Fibroblast of the aortic adventitia (primary cell): ENCODE data around the gene CLIP1. TPM values are rescaled to one million over a fixed set of nuclear protein-coding genes. Genes with fewer than 3 reads are reported as not detected.
"Not testable (repeated sequence)": the region's sequence is repeated elsewhere in the genome, so short reads cannot be mapped to it uniquely, and the experiment has no call there.

Source experiments
- DNase-seq: peaks from one replicate; pipeline ENCODE4 v3.0.0-alpha.2; 2010; ENCODE audit warnings: low read depth
- H3K4me3 ChIP-seq: 2 replicates; pipeline ENCODE4 v1.5.1; 2011; ENCODE audit warnings: low read depth, mild to moderate bottlenecking, control low read depth, low read length, moderate library complexity
- total RNA-seq: library from RNA; depleted of rRNA; stranded (reverse); fragments of >200 nt; gene quantifications from 2 replicates; pipeline ENCODE4 v1.2.3, GENCODE V29; 2012; ENCODE audit warnings: low replicate concordance
- TF ChIP-seq, protein P1 (sequence below): IDR thresholded peaks from 2 replicates; pipeline ENCODE4 v1.5.1; 2011; ENCODE audit warnings: mild to moderate bottlenecking, low read length, control low read depth, inconsistent platforms; ENCODE audit not compliant: insufficient read depth

Gene CLIP1
- total RNA-seq, 1 donor = 80.3 TPM

GRCh38 chr12:122362755-122363154 is 59.7 kb downstream of the CLIP1 start:
- no peak overlapping the region for H3K4me3 ChIP-seq
- DNase-seq = no peak
- TF ChIP-seq, protein P1, sequence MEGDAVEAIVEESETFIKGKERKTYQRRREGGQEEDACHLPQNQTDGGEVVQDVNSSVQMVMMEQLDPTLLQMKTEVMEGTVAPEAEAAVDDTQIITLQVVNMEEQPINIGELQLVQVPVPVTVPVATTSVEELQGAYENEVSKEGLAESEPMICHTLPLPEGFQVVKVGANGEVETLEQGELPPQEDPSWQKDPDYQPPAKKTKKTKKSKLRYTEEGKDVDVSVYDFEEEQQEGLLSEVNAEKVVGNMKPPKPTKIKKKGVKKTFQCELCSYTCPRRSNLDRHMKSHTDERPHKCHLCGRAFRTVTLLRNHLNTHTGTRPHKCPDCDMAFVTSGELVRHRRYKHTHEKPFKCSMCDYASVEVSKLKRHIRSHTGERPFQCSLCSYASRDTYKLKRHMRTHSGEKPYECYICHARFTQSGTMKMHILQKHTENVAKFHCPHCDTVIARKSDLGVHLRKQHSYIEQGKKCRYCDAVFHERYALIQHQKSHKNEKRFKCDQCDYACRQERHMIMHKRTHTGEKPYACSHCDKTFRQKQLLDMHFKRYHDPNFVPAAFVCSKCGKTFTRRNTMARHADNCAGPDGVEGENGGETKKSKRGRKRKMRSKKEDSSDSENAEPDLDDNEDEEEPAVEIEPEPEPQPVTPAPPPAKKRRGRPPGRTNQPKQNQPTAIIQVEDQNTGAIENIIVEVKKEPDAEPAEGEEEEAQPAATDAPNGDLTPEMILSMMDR = no peak

- not testable (repeated sequence) for H3K4me3 ChIP-seq, DNase-seq
Measured at GRCh38 chr12:122358403-122358802, 64.1 kb downstream of the CLIP1 start.

GRCh38 chr12:122357536-122357935 is 64.9 kb downstream of the CLIP1 start:
- not testable (repeated sequence) for DNase-seq, H3K4me3 ChIP-seq

DNA sequence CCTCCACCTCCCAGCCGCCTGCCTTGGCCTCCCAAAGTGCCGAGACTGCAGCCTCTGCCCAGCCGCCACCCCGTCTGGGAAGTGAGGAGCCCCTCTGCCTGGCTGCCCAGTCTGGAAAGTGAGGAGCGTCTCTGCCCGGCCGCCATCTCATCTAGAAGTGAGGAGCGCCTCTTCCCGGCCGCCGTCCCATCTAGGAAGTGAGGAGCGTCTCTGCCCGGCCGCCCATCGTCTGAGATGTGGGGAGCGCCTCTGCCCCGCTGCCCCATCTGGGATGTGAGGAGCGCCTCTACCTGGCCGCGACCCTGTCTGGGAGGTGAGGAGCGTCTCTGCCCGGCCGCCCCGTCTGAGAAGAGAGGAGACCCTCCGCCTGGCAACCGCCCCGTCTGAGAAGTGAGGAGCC is 65.5 kb downstream of the CLIP1 start:
- DNase-seq = not testable (repeated sequence)

DNA sequence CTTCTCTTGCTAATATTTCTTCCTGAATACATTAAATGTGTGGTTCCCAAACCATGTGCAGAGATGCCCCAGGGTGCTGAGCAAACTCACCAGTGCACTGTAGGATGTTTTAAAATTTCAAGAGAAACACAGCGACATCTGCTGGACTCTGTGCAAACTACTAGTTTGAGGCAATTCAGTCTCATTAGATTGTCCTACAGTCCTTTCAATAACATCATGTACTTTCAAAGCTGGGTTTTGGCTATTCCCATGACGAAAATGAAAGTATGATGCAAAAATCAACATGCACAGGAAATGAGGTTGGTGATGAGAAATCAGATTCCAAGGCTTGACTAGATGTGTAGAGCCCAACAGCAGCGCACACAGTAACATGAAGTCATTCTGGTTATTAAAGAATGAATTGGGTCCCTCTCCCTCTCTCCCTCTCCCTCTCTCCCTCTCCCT is 66.3 kb downstream of the CLIP1 start:
- peak; percentile 79 for DNase-seq
- TF ChIP-seq, protein P1 = peak; percentile 81
- no peak overlapping the region for H3K4me3 ChIP-seq

More for the DNA sequence above, 65.5 kb downstream of the CLIP1 start:
- not testable (repeated sequence) for H3K4me3 ChIP-seq

DNA sequence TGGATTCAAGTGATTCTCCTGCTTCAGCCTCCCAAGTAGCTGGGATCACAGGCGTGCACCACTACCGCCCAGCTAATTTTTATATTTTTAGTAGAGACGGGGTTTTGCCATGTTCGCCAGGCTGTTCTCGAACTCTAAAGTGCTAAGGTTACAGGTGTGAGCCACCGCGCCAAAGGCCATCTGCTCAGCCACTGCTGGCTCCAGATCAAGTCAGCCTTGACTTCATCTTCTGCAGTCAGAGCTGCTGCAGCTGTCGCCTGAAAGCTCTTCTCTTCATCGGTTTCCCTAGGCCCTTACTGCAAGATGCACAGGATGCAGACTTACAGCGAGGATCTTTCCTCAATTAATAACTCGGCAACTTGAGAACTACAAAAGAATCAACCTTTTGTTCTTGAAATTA is 66.8 kb downstream of the CLIP1 start:
- TF ChIP-seq, protein P1 = no peak
- DNase-seq = no peak
- H3K4me3 ChIP-seq = no peak overlapping the region

DNA sequence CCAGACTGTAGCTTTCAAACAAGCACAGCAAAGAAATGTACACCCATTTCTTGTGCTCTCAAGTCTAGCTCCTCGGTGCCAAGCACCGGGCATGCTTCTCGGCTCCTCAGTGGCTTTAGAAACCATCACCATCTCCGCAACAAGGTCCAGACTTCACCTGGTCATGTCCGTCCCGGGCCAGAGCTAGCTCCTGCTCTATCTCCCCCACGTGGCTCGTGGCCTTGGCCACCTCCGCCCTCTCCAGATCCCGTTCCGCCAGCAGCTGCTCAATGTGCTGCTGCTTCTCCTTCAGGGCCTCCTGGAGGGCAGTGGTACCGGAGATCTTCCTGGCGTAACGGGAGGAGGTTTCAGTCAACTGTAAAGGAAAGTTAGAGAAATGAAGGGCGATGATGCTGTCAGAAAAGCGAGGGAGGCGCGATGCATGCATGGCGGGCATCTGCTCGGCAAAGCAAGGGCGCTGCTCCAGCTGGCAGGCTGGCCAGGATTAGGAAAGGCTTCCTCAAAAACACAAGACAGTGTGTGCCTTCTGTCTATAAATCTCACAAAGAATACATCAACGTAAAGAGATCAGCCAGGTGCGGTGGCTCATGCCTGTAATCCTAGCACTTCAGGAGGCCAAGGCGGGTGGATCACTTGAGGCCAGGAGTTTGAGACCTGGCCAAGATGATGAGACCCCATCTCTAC is 67.4 kb downstream of the CLIP1 start:
- no peak for DNase-seq
- H3K4me3 ChIP-seq = no peak overlapping the region
- TF ChIP-seq, protein P1 = no peak

DNA sequence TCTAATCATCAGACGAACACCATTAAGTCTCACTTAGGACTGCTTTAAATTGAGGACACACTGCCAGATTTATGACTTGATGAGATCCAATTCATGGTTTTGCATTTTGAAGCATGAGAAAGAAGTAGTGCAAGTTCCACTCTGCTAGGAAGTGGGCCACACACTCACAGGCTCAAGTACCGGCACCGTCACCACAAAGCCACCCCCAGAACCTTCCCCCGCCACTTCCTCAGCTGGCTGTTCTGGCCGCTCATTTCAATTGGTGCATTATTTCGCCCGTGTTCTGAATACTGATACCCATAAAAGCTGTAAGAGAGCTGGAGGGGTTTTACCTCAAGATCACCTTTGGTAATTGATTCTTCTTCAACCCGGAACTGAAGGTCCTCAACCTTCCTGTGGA is 70.1 kb downstream of the CLIP1 start:
- no peak for DNase-seq
- H3K4me3 ChIP-seq = no peak overlapping the region
- TF ChIP-seq, protein P1 = no peak
